Measurements from ENCODE around the gene MAP1A. TPM values are rescaled to one million over a fixed set of nuclear protein-coding genes. Genes with fewer than 3 reads are reported as not detected.

Gene MAP1A
- total RNA-seq, 1 donor from 2014 or later, result under 0.01 TPM

- DNase-seq (ENCODE audit: low read depth in 2 of 2), result peak; percentile 95 to 99
Measured at GRCh38 chr15:43510200-43511011, 7.0 kb upstream of the MAP1A start.

DNA sequence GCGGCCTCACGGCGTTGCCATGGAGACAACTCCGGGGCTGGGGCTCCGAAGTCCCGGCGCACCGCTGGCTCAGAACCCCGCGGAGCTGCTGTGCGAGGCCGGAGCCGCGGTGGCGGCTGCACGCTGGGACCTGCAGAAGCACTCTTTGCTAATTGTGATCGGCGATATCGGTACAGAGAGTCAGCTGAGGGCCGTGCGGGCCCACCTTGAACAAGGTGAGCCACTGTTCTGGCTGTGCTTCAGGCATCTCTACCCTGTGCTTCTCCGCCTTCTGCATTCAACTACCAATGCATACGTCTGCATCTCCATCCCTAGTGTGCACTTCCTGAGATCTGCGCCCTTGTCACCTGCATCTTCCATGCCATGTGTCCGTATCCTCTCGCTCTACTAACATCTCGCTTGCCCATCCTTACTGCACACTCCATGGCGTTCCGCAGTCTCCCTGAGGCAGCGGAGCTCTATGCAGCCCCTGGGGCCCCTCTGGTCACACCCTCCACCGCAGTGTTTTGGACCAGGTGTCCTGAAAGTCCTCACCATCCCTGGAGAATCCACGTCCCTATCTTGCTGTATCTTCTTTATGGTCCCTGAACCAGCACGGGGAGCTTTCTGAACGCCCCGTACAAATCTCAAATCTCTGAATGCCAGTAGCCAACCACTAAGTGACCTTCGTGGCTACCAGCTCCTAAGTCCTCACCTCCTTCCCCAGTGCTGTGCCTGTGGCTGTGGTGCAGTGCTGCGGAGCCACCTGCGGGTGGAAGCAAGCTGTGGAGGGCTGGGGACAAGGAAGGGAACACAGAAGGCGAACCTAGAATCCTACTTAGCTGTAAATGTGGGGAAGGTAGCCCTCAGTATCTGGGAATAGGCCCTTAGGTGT, 6.2 kb upstream of the MAP1A start:
- peak in 1 of 2 donors; percentile 12 for DNase-seq (ENCODE audit: low read depth in 2 of 2)

GRCh38 chr15:43513550-43513949, 3.9 kb upstream of the MAP1A start:
- DNase-seq (ENCODE audit: low read depth in 2 of 2), result no peak

- DNase-seq (ENCODE audit: low read depth in 2 of 2), result peak in 1 of 2 donors; percentile 24
Measured at GRCh38 chr15:43514241-43515057, 3.0 kb upstream of the MAP1A start.

GRCh38 chr15:43515741-43516140, 1.7 kb upstream of the MAP1A start:
- no peak for DNase-seq (ENCODE audit: low read depth in 2 of 2)

DNA sequence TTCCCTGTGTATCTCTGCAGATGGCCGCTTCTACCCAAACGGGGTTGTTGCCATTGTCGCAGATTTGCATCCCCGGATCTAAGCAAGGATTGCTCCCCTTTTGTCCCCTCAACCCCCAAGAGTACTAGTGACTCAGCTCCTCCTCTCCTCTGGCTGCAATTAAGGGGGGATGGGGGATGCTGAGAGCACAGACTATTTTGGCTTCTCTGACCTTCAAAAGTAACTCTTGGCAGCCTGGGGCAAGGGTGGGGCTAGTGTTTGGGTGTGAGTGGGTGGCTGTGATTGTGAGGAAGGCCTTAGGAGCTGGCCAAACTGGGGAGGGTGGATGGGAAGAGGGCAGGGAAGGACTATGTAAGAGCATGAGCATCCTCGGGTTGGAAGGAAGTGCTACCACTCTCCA, 1.2 kb upstream of the MAP1A start:
- DNase-seq (ENCODE audit: low read depth in 2 of 2), result no peak

DNA sequence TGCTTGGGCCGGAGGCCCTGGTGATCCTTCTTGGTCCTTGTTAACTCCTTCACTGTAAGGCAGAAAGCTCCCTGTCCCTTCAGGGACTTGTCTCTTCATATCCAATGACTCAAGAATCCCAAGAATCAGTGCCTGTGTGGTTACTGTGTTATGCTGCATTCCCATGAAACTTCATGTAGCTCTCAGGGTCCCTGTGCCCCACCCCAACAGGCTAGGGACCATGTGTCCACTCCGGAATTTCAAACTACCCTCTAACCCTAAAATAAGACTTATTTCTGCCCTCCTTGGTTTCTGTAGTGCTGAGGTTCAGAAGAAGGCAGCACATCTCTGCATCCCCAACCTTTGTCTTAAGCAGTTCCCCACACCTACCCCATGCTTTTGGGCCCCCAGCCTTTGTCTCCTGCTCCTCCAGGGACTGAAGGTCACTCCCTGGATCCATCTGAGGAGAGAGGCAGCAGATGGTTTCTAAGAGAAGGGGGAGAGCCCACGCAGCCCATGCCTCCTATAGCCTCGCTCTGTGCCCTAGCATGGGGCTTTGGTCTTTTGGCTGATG, 531 bp upstream of the MAP1A start:
- no peak for DNase-seq (ENCODE audit: low read depth in 2 of 2)

GRCh38 chr15:43518197-43518761, 871 bp downstream of the MAP1A start:
- peak in 1 of 2 donors; percentile 21 for DNase-seq (ENCODE audit: low read depth in 2 of 2)

DNA sequence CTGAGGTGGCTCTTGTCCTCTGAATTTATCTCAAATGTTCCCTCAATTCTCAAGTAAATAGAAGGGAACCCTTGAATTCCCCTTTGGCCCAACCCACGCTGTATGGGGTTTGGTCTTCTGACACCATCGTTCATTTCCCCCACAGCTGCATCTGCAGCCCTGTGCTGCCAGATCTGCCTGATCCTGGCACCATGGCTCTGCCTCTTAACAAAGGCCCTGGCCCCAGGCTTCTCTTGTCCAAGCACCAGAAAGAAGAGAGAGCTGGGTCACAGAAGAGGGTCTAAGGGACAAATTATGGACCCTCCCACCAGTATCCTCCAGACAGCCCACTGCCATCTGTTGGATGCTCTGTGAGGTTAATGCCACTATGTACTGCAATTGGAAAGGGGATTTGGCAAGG, 1.8 kb downstream of the MAP1A start:
- no peak for DNase-seq (ENCODE audit: low read depth in 2 of 2)

GRCh38 chr15:43520138-43520537, 2.7 kb downstream of the MAP1A start:
- no peak for DNase-seq (ENCODE audit: low read depth in 2 of 2)

- no peak for DNase-seq (ENCODE audit: low read depth in 2 of 2)
Measured at GRCh38 chr15:43521419-43521818, 4.0 kb downstream of the MAP1A start.

GRCh38 chr15:43522247-43522646, 4.8 kb downstream of the MAP1A start:
- no peak for DNase-seq (ENCODE audit: low read depth in 2 of 2)

DNA sequence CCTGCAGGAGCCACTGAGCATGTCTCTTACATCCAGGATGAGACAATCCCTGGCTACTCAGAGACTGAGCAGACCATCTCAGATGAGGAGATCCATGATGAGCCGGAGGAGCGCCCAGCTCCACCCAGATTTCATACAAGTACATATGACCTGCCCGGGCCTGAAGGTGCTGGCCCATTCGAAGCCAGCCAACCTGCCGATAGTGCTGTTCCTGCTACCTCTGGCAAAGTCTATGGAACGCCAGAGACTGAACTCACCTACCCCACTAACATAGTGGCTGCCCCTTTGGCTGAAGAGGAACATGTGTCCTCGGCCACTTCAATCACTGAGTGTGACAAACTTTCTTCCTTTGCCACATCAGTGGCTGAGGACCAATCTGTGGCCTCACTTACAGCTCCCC, 6.2 kb downstream of the MAP1A start:
- DNase-seq (ENCODE audit: low read depth in 2 of 2), result no peak

GRCh38 chr15:43524254-43524845, 6.9 kb downstream of the MAP1A start:
- no peak for DNase-seq (ENCODE audit: low read depth in 2 of 2)

DNA sequence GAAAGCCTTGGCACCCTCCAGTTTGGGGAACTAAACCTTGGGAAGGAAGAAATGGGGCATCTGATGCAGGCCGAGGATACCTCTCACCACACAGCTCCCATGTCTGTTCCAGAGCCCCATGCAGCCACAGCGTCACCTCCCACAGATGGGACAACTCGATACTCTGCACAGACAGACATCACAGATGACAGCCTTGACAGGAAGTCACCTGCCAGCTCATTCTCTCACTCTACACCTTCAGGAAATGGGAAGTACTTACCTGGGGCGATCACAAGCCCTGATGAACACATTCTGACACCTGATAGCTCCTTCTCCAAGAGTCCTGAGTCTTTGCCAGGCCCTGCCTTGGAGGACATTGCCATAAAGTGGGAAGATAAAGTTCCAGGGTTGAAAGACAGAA, 7.7 kb downstream of the MAP1A start:
- no peak for DNase-seq (ENCODE audit: low read depth in 2 of 2)

DNA sequence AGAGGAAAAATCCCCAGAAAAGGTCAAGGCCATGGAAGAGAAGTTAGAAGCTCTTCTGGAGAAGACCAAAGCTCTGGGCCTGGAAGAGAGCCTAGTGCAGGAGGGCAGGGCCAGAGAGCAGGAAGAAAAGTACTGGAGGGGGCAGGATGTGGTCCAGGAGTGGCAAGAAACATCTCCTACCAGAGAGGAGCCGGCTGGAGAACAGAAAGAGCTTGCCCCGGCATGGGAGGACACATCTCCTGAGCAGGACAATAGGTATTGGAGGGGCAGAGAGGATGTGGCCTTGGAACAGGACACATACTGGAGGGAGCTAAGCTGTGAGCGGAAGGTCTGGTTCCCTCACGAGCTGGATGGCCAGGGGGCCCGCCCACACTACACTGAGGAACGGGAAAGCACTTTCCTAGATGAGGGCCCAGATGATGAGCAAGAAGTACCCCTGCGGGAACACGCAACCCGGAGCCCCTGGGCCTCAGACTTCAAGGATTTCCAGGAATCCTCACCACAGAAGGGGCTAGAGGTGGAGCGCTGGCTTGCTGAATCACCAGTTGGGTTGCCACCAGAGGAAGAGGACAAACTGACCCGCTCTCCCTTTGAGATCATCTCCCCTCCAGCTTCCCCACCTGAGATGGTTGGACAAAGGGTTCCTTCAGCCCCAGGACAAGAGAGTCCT, 9.0 kb downstream of the MAP1A start:
- DNase-seq (ENCODE audit: low read depth in 2 of 2), result no peak

DNA sequence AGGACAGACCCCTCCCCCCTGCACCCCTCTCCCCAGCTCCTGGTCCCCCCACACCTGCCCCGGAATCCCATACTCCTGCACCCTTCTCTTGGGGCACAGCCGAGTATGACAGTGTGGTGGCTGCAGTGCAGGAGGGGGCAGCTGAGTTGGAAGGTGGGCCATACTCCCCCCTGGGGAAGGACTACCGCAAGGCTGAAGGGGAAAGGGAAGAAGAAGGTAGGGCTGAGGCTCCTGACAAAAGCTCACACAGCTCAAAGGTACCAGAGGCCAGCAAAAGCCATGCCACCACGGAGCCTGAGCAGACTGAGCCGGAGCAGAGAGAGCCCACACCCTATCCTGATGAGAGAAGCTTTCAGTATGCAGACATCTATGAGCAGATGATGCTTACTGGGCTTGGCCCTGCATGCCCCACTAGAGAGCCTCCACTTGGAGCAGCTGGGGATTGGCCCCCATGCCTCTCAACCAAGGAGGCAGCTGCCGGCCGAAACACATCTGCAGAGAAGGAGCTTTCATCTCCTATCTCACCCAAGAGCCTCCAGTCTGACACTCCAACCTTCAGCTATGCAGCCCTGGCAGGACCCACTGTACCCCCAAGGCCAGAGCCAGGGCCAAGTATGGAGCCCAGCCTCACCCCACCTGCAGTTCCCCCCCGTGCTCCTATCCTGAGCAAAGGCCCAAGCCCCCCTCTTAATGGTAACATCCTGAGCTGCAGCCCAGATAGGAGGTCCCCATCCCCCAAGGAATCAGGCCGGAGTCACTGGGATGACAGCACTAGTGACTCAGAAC, 9.8 kb downstream of the MAP1A start:
- DNase-seq (ENCODE audit: low read depth in 2 of 2), result no peak

- no peak for DNase-seq (ENCODE audit: low read depth in 2 of 2)
Measured at GRCh38 chr15:43527802-43528541, 10.6 kb downstream of the MAP1A start.

All from dermis microvascular lymphatic vessel endothelial cell (primary cell).